A549 (cell line): Measurements from ENCODE around the gene PRR14L. TPM values are rescaled to one million over a fixed set of nuclear protein-coding genes. Genes with fewer than 3 reads are reported as not detected.
"Not testable (repeated sequence)": the region's sequence is repeated elsewhere in the genome, so short reads cannot be mapped to it uniquely, and the experiment has no call there.

Source experiments
- ATAC-seq, 2 experiments: fragments of 200-7000 bp in 1 of 2; fragments of >200 bp in 1 of 2; cut with Nextera tagmentation in 1 of 2; cut with Tn5 transposase in 1 of 2; 3 replicates each; pipeline versions ENCODE4 v1.8.0 to v1.9.1; 2018 to 2020; ENCODE audit warnings: mild to moderate bottlenecking in 1 of 2, moderate library complexity in 1 of 2
- CTCF ChIA-PET: fragments of 300-600 bp; sonication (Branson Sonifier 250); formaldehyde crosslinking; extraction: SDS; loops from one replicate; lab custom pipeline; 2021; ENCODE audit warnings: antibody characterized with exemption, inconsistent platforms; lab: Yijun Ruan, JAX
- POLR2A ChIA-PET: fragments of 350-600 bp; formaldehyde crosslinking; extraction: SDS; loops from one replicate; lab custom pipeline; 2021; ENCODE audit warnings: antibody characterized with exemption, inconsistent platforms; lab: Yijun Ruan, JAX
- DNase-seq, 2 experiments: peaks; one replicate each; pipeline versions ENCODE4 v3.0.0 to v3.0.0-alpha.2; 2011 to 2016; ENCODE audit warnings: low read depth in 1 of 2, low spot score in 1 of 2
- FAIRE-seq: peaks from 2 replicates; lab custom pipeline; 2011; peaks lifted over from hg19 to GRCh38; lab: Jason Lieb, UNC
- H3K27ac ChIP-seq, 2 experiments: fragments of >200 bp; sonication (Bioruptor Twin); formaldehyde crosslinking; 3 replicates each; pipeline ENCODE4 v1.5.1; 2016 to 2017
- H3K4me1 ChIP-seq: fragments of >200 bp; sonication (Bioruptor Twin); formaldehyde crosslinking; 3 replicates; pipeline ENCODE4 v1.6.1; 2016
- H3K4me2 ChIP-seq: fragments of >200 bp; sonication (Bioruptor Twin); formaldehyde crosslinking; 3 replicates; pipeline ENCODE4 v1.6.1; 2016
- H3K4me3 ChIP-seq: fragments of >200 bp; sonication (Bioruptor Twin); formaldehyde crosslinking; 3 replicates; pipeline ENCODE4 v1.5.1; 2016
- H3K9me3 ChIP-seq: fragments of >200 bp; sonication (Bioruptor Twin); formaldehyde crosslinking; 3 replicates; pipeline ENCODE4 v1.6.1; 2016
- BHLHE40 ChIP-seq: IDR thresholded peaks from 2 replicates; pipeline ENCODE4 v1.6.1; 2012; ENCODE audit warnings: low read depth, low read length, inconsistent platforms
- EHF ChIP-seq: fragments of 250-450 bp; sonication (Bioruptor Pico); IDR thresholded peaks from 2 replicates; pipeline ENCODE4 v1.5.0; 2020; ENCODE audit warnings: mild to moderate bottlenecking
- ESRRA ChIP-seq: fragments of 150-350 bp; IDR thresholded peaks from 2 replicates; pipeline ENCODE4 v1.6.1; 2014; ENCODE audit warnings: mild to moderate bottlenecking, low read length, borderline replicate concordance
- FOSB ChIP-seq: fragments of 250-450 bp; sonication (Bioruptor Pico); IDR thresholded peaks from 2 replicates; pipeline ENCODE4 v1.5.0; 2020; ENCODE audit warnings: mild to moderate bottlenecking, moderate library complexity
- FOSL2 ChIP-seq, 2 experiments: fragments of 450-650 bp in 1 of 2; fragments of >200 bp in 1 of 2; sonication (Bioruptor Twin) in 1 of 2; formaldehyde crosslinking; IDR thresholded peaks; 2 replicates each; pipeline versions ENCODE4 v1.5.0 to v1.6.1; 2016 to 2020; ENCODE audit warnings: mild to moderate bottlenecking in 1 of 2, moderate library complexity in 1 of 2
- HDAC2 ChIP-seq: fragments of 200-600 bp; sonication (generic); IDR thresholded peaks from 2 replicates; pipeline ENCODE4 v1.6.1; 2016
- KDM5A ChIP-seq: fragments of 200-600 bp; sonication (generic); IDR thresholded peaks from 2 replicates; pipeline ENCODE4 v1.6.1; 2016; ENCODE audit warnings: antibody characterized with exemption, mild to moderate bottlenecking
- MAFK ChIP-seq: fragments of 450-650 bp; IDR thresholded peaks from 2 replicates; pipeline ENCODE4 v1.6.1; 2014; ENCODE audit not compliant: partially characterized antibody
- NR3C1 ChIP-seq: fragments of >200 bp; sonication (Bioruptor Twin); formaldehyde crosslinking; IDR thresholded peaks from 3 replicates; pipeline ENCODE4 v1.6.1; 2017
- PHF8 ChIP-seq: fragments of 200-600 bp; sonication (generic); IDR thresholded peaks from 2 replicates; pipeline ENCODE4 v1.6.1; 2016; ENCODE audit warnings: low read depth, mild to moderate bottlenecking, antibody characterized with exemption, moderate library complexity, borderline replicate concordance
- ZNF302 ChIP-seq: fragments of 250-450 bp; sonication (Bioruptor Pico); IDR thresholded peaks from 2 replicates; pipeline ENCODE4 v1.9.0; 2021; ENCODE audit warnings: inconsistent platforms, mild to moderate bottlenecking, moderate library complexity
- WGBS: methylation state at CpG from one replicate; pipeline ENCODE4 v1.1.6; 2017; ENCODE audit errors: missing lambda C conversion rate; 5-methylcytosine and 5-hydroxymethylcytosine counted together
- polyA plus RNA-seq, 4 experiments: library from polyadenylated mRNA; depleted of rRNA in 3 of 4; stranded (reverse); fragments of >200 nt; fragmentation: RNase III in 1 of 4; extraction: RNeasy Plus Mini Kit Qiagen cat#74134 plus additional on column Dnase treatment in 1 of 4; gene quantifications; 2 replicates in 3 of 4; 3 replicates in 1 of 4; pipeline ENCODE4 v1.2.3, GENCODE V29; 2011 to 2017
- TF ChIP-seq, protein P1 (sequence below): IDR thresholded peaks from 2 replicates; pipeline ENCODE4 v1.6.1; 2012; ENCODE audit warnings: low read depth, borderline replicate concordance
- TF ChIP-seq, protein P2 (sequence below): fragments of >200 bp; sonication (Bioruptor Twin); formaldehyde crosslinking; IDR thresholded peaks from 2 replicates; pipeline ENCODE4 v1.6.1; 2016
- TF ChIP-seq, protein P3 (sequence below): fragments of 250-450 bp; sonication (Bioruptor Pico); IDR thresholded peaks from 2 replicates; pipeline ENCODE4 v1.5.0; 2021; ENCODE audit warnings: mild to moderate bottlenecking, moderate library complexity, borderline replicate concordance
- TF ChIP-seq, protein P4 (sequence below): fragments of 250-450 bp; sonication (Bioruptor Pico); IDR thresholded peaks from 2 replicates; pipeline ENCODE4 v1.5.0; 2020; ENCODE audit warnings: low read depth, mild to moderate bottlenecking, moderate library complexity

Gene PRR14L
- polyA plus RNA-seq, 2 of the 4 experiments (the other 2 are of a cell fraction) = 5.6 to 15.7 TPM

DNA sequence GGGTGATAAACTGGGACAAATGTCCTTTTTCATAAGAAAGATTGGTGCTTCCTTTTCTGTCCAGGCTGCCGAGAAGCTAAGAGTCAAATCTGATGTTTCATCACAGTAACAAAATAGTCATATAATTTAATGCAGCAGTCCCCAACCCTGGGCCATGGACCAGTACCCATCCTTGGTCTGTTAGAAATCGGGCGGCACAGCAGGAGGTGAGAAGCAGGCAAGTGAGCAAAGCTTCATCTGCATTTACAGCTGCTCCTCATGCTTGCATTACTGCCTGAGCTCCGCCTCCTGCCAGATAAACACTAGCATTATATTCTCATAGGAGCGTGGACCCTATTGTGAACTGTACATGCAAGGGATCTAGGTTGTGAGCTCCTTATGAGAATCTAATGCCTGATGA, 26.2 kb downstream of the PRR14L start:
- DNase-seq (no peak), ATAC-seq (no peak), FAIRE-seq (no peak)
- TF ChIP-seq ZNF302 (CRISPR knock-in tag) = no peak
- no peak for TF ChIP-seq FOSL2 (IDR thresholded peaks at IDR 0.05)
- TF ChIP-seq FOSL2 (CRISPR knock-in tag; IDR thresholded peaks at IDR 0.05) = no peak
- TF ChIP-seq PHF8 = no peak
- no peak for TF ChIP-seq BHLHE40
- TF ChIP-seq EHF (CRISPR knock-in tag) = no peak
- no peak for TF ChIP-seq ESRRA
- TF ChIP-seq NR3C1 = no peak
- Histone ChIP-seq H3K4me3 (no peak overlapping the region), H3K4me2 (no peak overlapping the region), H3K9me3 (no peaks in the 10 kb centered on the region), H3K4me1 (no peaks in the 10 kb centered on the region), H3K27ac (no peak overlapping the region)
- 90% methylated on average over 5 of the region's 5 CpGs for WGBS
- POLR2A ChIA-PET = no interaction called here
- CTCF ChIA-PET = no interaction called here

DNA sequence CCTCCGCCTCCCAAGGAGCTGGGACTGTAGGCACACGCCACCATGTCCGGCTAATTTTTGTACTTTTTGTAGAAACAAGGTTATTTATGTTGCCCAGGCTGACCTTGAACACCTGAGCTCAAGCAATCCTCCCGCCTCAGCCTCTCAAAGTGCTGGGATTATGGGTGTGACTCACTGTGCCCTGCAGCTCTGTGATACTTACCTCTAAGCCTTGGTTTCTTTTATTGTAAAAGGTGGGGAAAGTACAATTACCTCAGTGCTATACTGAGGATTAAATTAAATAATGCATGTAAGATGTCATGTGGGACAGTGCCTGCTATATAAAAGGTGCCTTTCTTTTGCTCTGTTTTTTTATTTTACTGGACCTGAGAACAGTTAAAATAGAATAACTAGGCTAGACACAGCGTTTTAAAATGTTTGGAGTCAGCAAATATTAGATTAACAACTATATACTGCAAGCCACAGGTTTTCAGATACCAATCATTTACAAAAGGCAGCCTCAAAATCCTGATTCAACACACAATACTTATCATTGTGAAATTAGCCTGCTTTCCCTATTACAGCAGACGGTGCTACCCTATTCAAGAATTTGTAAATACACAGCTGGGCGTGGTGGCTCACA, 30.0 kb downstream of the PRR14L start:
- Histone ChIP-seq H3K27ac (no peak overlapping the region), H3K4me3 (no peak overlapping the region)

DNA sequence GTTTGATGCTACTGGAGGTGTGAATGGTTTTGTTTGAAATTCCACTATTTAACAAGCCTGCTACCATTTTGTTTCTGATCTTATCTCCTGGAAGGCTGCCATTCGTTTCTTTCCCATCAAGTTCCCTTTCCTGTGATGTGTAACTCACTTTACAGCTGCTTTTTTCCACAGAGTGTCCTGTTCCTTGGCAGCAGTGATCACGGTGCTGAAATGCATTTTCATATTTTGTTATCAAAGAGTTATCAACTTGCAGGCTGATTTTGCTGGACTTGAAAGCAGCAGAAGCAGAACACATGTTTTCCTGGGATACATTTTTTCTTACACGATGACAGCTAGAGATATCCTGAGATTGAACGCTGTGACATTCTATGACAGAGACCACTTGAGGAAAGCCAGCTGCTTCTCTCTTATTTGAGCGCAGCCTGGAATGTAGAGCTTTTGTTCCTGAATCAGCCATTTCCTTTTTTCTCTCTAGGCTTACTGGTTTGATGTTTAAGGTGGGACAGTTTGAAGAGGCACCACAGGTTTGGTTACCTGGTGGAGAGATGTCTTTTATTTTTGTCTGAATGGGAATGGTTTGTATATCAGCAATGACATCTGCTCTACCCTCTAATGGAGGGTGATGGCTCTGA, 34.7 kb downstream of the PRR14L start:
- no peak overlapping the region for H3K27ac ChIP-seq
- DNase-seq (no peak), FAIRE-seq (no peak), ATAC-seq (no peak)
- H3K9me3 ChIP-seq = no peaks in the 10 kb centered on the region
- H3K4me3 ChIP-seq = no peak overlapping the region
- POLR2A ChIA-PET = no interaction called here
- TF ChIP-seq KDM5A = no peak
- TF ChIP-seq, protein P1, sequence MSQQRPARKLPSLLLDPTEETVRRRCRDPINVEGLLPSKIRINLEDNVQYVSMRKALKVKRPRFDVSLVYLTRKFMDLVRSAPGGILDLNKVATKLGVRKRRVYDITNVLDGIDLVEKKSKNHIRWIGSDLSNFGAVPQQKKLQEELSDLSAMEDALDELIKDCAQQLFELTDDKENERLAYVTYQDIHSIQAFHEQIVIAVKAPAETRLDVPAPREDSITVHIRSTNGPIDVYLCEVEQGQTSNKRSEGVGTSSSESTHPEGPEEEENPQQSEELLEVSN = no peak
- TF ChIP-seq FOSL2 (IDR thresholded peaks at IDR 0.05) = no peak
- TF ChIP-seq FOSL2 (CRISPR knock-in tag; IDR thresholded peaks at IDR 0.05) = no peak
- TF ChIP-seq, protein P2, sequence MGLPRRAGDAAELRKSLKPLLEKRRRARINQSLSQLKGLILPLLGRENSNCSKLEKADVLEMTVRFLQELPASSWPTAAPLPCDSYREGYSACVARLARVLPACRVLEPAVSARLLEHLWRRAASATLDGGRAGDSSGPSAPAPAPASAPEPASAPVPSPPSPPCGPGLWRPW = no peak
- WGBS = 96% methylated on average over 5 of the region's 5 CpGs
- no peak overlapping the region for H3K4me2 ChIP-seq
- CTCF ChIA-PET = no interaction called here
- H3K4me1 ChIP-seq = no peaks in the 10 kb centered on the region

More for the DNA sequence above, 30.0 kb downstream of the PRR14L start:
- no peak for FAIRE-seq
- Histone ChIP-seq H3K4me2 (no peak overlapping the region), H3K9me3 (no peaks in the 10 kb centered on the region), H3K4me1 (no peaks in the 10 kb centered on the region)
- ChIA-PET POLR2A (no interaction called here), CTCF (interaction anchor here (0.8 to 1.3 kb wide), 2 partner anchors 231 to 250 kb away, joined by 3 read pairs; no protein-coding TSS in a partner anchor)
- DNase-seq = no peak
- no peak for ATAC-seq
- TF ChIP-seq FOSB (CRISPR knock-in tag) (no peak), MAFK (peak; percentile 46)
- 85% methylated on average over 7 of the region's 7 CpGs for WGBS

DNA sequence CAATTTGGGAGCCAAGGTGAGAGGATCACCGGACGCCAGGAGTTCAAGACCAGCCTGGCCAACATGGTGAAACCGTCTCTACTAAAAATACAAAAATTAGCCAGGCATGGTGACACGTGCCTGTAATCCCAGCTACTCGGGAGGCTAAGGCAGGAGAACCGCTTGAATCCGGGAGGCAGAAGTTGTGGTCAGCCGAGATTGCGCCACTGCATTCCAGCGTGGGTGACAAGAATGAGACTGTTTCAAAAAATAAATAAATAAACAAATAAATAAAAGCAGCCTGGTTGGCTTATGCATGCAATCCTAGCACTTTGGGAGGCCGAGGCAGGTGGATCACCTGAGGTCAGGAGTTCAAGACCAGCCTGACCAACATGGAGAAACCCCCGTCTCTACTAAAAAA, 38.7 kb downstream of the PRR14L start:
- CTCF ChIA-PET = interaction anchor here (1.1 kb wide), 1 partner anchor 149 kb away, joined by 3 read pairs; no protein-coding TSS in a partner anchor
- FAIRE-seq, POLR2A ChIA-PET: not testable (repeated sequence)

DNA sequence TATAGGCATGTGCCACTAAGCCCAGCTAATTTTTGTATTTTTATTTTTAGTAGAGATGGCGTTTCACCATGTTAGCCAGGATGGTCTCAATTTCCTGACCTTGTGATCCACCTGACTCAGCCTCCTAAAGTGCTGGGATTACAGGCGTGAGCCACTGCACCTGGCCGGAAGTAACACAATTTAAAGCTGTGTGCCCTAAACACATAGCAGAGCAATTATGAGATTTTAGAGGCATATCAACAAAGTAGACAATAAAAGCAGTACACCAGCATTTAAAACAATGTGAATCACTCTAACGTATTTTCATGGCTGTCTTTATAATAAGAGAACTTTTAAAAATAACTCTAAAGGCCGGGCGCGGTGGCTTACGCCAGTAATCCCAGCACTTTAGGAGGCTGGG, 42.4 kb downstream of the PRR14L start:
- TF ChIP-seq, protein P1 = no peak
- TF ChIP-seq, protein P3, sequence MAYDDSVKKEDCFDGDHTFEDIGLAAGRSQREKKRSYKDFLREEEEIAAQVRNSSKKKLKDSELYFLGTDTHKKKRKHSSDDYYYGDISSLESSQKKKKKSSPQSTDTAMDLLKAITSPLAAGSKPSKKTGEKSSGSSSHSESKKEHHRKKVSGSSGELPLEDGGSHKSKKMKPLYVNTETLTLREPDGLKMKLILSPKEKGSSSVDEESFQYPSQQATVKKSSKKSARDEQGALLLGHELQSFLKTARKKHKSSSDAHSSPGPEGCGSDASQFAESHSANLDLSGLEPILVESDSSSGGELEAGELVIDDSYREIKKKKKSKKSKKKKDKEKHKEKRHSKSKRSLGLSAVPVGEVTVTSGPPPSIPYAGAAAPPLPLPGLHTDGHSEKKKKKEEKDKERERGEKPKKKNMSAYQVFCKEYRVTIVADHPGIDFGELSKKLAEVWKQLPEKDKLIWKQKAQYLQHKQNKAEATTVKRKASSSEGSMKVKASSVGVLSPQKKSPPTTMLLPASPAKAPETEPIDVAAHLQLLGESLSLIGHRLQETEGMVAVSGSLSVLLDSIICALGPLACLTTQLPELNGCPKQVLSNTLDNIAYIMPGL (CRISPR knock-in tag) = no peak
- TF ChIP-seq HDAC2 (no peak), BHLHE40 (no peak), PHF8 (no peak), EHF (CRISPR knock-in tag) (no peak)
- TF ChIP-seq, protein P4, sequence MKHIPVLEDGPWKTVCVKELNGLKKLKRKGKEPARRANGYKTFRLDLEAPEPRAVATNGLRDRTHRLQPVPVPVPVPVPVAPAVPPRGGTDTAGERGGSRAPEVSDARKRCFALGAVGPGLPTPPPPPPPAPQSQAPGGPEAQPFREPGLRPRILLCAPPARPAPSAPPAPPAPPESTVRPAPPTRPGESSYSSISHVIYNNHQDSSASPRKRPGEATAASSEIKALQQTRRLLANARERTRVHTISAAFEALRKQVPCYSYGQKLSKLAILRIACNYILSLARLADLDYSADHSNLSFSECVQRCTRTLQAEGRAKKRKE (CRISPR knock-in tag) = no peak
- ChIA-PET CTCF (interaction anchor here (2.2 kb wide), 1 partner anchor 42 kb away, joined by 7 read pairs; no protein-coding TSS in a partner anchor), POLR2A (no interaction called here)
- WGBS = 95% methylated on average over 8 of the region's 8 CpGs
- Histone ChIP-seq H3K4me3 (no peak overlapping the region), H3K4me2 (no peak overlapping the region), H3K4me1 (no peaks in the 10 kb centered on the region), H3K27ac (no peak overlapping the region), H3K9me3 (no peaks in the 10 kb centered on the region)
- no peak for ATAC-seq
- no peak for FAIRE-seq
- no peak for DNase-seq

More for the DNA sequence above, 38.7 kb downstream of the PRR14L start:
- not testable (repeated sequence) for DNase-seq, H3K9me3 ChIP-seq, ATAC-seq, H3K4me3 ChIP-seq, H3K27ac ChIP-seq, H3K4me2 ChIP-seq, H3K4me1 ChIP-seq
- 90% methylated on average over 12 of the region's 12 CpGs for WGBS
